Right forelimb (tissue), 1 donor: Measurements from ENCODE around the gene RABL6.
"Not testable (repeated sequence)": the region's sequence is repeated elsewhere in the genome, so short reads cannot be mapped to it uniquely, and the experiment has no call there.

Experiments
- DNase-seq: peaks from one replicate; pipeline ENCODE4 v3.0.0-alpha.2; 2018

The RABL6 gene

GRCh38 chr9:136860933-136861873 is 53.5 kb downstream of the RABL6 start:
- peak; percentile 39 for DNase-seq

- DNase-seq, result no peak
Observed at GRCh38 chr9:136861874-136862457, 54.2 kb downstream of the RABL6 start.

DNA sequence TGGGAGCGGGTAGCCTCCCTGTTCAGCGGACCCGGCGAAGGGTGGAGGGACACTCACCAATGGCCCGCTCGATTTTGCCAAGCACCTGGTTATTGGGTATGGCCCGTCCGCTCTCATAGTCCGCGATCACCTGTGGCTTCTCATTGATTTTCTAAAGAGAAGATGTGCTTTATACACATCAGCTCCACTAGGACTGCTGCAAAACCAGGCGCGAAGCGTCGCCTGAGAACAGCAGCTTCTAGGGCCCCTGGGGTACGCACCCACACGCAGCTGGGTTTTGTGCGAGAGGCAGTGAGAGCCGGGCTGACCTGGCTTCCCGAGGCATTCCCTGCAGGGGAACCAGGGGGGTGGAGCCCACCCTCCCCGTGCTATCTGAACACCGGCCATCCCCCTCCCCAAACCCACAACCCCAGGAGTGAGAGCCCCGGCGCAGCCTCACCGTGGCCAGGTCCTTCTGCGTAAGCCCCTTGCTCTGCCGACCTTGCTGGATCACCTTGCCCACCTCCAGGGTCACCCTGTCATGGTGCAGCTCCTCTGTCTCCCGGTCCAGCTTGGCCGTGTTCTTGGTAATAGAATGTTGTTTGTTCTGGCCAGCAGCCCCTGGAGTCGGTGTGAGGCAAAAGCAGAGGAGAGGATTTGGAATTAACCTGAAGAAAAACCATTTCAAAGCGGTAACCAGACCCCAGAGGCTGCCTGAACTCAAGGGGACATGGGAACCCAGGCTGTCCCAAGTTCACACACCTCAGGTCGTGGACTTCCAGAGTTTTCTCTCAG is 55.3 kb downstream of the RABL6 start:
- DNase-seq, result peak; percentile 34

DNA sequence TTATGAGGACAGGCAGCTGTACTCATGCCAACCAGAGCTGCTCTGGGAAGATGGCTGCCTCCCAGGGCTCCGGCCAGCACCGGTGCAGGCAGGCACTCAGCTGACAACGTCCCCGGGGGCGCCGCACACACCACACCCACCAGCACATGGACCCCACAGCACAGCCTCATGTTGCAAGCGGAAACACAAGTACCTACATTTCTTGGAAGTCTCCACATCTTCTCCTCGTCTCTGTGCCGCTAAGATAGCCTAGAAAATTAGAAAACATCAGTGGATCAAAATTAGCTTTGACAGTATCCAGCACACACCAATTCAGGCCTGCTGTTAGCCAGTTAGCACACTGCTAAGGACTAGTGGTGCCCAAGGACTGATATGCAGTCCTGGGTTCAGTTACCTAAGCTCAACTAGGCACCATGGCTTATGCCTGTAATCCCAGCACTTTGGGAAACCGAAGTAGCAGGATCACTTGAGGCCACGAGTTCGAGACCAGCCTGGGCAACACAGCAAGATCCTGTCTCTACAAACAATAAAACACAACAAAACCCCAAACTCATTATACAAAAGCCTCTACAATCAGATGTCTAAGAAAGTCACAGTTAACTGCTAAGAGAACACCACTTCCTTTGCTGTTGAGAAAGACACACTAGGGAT is 56.0 kb downstream of the RABL6 start:
- no peak for DNase-seq

DNA sequence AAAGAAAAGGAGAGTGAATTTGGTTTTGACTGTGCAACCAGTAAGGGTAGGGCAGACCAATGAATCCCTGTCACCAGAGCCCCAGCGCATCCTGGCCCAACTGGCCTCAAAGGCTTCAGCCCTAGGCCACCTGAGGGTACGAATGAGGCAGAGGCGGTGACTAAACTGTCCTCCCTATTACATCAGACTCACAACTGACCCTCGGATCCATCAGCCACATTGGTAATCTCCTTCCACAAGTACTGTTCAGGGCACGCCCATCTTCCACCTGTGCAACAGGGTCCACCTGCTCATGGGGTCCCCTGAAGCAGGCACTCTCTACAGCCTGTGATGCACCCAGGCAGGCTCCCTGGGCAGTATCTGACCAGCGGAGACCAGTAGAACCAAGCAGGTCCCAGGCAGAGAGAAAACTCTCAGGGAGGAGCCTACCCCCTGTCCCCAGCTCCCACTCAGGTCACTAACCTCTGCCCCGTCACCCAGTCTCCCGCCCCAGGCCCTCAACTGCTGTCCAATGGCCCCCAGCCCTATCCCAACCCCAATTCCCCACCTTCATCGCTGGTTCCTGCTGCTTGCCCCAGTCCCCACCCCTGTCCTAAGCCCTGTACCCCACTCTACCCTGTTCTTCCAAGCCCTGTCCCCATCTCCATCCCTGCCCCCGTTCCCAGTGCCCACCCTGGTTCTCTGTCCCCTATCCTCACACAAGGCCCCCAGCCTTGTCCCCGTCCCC is 57.5 kb downstream of the RABL6 start:
- DNase-seq, result peak; percentile 33

DNA sequence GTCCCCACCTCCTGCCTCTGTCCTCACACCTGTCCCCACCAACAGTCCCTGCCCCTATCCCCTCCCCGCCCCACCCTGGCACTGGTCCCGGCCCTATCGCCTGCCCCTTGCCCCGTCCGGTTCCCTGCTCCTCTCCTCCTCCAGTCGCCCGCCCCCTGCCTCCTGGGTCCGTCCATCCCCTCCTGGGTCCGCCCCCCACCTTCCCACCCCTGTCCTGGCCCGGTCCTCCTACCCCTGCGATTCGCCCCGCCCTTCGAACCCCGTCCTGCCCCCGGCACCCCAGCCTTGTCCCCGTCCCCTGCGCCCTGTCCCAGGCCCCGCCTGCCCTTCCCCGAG is 58.0 kb downstream of the RABL6 start:
- peak; percentile 46 for DNase-seq

- DNase-seq, result not testable (repeated sequence)
Observed at GRCh38 chr9:136866898-136867421, 59.2 kb downstream of the RABL6 start.

DNA sequence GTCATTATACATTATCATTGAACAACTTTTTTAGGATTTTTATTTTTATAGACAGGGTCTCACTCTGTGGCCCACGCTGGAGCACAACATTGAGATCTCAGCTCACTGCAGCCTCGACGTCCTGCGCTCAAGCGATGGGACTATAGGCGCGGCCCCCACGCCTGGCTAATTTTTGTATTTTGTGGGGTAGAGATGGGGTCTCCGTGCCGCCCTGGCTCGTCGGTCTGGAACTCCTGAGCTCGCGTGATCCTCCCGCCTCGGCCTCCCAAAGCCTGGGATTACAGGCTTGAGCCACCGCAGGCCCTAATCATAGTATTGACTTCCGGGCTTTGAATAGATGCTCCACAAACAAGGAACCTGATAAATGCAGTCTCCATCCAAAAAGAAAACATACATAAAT is 59.7 kb downstream of the RABL6 start:
- DNase-seq, result no peak

DNA sequence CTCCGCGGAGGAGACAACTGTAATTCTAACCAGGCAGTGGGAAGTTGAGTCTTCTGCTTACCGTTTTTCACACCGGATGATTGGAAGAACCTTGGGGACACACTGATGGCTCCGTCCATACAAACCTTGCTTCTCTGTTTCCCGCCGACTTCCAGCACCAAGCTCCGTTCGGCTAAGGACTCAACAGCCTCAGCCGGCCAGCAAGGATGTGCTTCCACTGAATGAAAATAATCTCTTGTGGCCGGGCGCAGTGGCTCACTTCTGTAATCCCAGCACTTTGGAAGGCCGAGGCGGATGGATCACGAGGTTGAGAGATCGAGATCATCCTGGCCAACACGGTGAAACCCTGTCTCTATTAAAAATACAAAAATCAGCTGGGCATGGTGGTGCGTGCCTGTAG is 60.2 kb downstream of the RABL6 start:
- peak; percentile 36 for DNase-seq

- DNase-seq, result peak; percentile 38
Observed at GRCh38 chr9:136868644-136869043, 60.9 kb downstream of the RABL6 start.

- not testable (repeated sequence) for DNase-seq
Observed at GRCh38 chr9:136869611-136870010, 61.9 kb downstream of the RABL6 start.

DNA sequence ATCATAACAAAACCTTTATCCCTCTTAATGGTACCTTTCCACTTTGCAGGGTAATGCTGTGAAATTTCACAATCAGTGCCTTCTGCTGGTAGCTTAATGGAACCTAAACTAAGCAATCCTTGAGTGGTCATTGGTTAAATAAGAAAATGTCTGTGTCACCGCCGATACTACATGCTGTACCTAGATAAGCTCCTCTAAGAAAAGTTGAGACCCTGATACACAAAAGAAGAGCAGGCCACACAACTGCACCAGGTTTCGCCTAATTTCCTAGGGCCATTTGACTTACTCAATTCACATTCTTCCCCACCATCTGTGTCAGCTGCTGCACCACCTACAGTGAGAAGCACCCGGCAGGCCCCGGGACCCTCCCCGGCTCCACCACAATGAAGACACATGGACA is 67.4 kb downstream of the RABL6 start:
- DNase-seq, result no peak

DNA sequence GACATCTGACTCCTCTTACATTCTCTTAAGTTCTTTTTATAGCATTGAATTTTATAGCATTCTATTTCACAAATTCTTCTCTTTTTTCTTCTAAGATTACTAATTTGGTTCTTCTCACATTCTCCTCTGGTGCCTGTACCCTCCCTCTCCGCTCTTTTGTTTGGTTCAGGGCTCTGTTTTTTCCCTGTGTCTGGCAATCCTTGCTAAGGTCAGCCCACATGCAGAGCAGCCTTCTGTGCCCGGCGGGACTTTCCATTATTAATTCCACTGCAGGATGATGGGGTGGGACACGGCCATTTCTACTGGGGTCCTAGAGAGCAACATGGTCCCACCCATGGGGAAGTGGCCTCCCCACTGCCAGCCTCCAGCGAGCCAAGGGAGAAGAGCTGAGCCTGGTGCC is 68.7 kb downstream of the RABL6 start:
- no peak for DNase-seq

DNA sequence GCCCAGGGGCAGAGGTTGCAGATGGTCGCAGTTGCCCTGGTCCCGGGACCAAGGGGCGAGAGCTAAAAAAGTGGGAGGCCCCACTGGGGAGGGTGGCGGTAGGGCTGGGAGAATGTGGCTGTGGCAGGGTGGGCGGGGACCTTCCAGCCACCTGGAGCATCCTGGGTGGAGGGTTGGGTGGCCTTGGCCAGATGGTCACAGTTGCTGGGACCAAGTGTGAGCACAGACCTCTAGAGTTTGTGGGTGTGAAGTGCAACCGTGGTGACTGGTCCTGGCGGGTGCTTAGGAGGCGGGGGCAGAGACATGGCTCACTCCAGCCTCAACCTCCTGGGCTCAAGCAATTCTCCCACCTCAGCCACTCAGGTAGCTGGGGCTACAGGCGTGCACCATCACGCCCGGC is 72.9 kb downstream of the RABL6 start:
- no peak for DNase-seq

GRCh38 chr9:136881691-136882108 is 74.0 kb downstream of the RABL6 start:
- DNase-seq, result no peak

- no peak for DNase-seq
Observed at GRCh38 chr9:136882109-136882946, 74.6 kb downstream of the RABL6 start.

DNA sequence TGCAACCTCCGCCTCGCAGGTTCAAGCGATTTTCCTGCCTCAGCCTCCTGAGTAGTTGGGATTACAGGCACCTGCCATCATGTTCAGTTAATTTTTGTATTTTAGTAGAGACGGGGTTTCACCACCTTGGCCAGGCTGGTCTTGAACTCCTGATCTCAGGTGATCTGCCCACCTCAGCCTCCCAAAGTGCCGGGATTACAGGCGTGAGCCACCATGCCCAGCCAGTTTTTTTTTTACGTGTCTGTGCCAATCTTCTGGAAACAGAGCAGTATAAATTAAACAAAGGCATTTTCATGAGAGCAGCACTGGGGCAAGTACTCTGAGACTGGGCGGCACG is 75.2 kb downstream of the RABL6 start:
- not testable (repeated sequence) for DNase-seq

DNA sequence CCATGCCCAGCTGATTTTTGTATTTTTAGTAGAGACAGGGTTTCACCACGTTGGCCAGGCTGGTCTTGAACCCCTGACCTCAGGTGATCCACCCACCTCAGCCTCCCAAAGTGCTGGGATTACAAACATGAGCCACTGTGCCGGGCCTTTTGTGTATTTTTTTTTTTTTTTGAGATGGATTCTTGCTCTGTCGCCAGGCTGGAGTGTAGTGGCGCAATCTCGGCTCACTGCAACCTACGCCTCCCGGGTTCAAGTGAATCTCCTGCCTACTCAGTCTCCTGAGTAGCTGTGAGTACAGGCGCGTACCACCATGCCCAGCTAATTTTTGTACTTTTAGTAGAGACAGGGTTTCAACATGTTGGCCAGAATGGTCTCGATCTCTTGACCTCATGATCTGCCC is 75.9 kb downstream of the RABL6 start:
- not testable (repeated sequence) for DNase-seq

- peak; percentile 97 for DNase-seq
Observed at GRCh38 chr9:136885950-136886578, 78.3 kb downstream of the RABL6 start, which contains the start of gene TRAF2. Gene TRAF2 (plus strand): TSS chr9:136886516. CDS start chr9:136898741, 12,225 bp downstream.
